SK-N-SH treated with all-trans-retinoic acid at 6 μM for 48 hours (cell line): ENCODE measurements around the gene GCN1.

Experiments used
- ATAC-seq: fragments of 200-7000 bp; cut with Tn5 transposase; 3 replicates; pipeline ENCODE4 v1.9.1; 2020; ENCODE audit warnings: mild to moderate bottlenecking, moderate library complexity
- ARNTL ChIP-seq: fragments of 450-650 bp; formaldehyde crosslinking; IDR thresholded peaks from 2 replicates; pipeline ENCODE4 v1.5.0; 2020; ENCODE audit warnings: low read depth, mild to moderate bottlenecking, moderate library complexity, borderline replicate concordance
- BACH2 ChIP-seq: fragments of 250-450 bp; sonication (Bioruptor Pico); IDR thresholded peaks from 2 replicates; pipeline ENCODE4 v1.9.0; 2021; ENCODE audit warnings: mild to moderate bottlenecking, borderline replicate concordance
- CSDC2 ChIP-seq: fragments of 250-450 bp; sonication (Bioruptor Pico); IDR thresholded peaks from 2 replicates; pipeline ENCODE4 v1.5.0; 2020; ENCODE audit warnings: mild to moderate bottlenecking, moderate library complexity
- CSRNP3 ChIP-seq: fragments of 250-450 bp; sonication (Bioruptor Pico); IDR thresholded peaks from 2 replicates; pipeline ENCODE4 v1.5.1; 2021; ENCODE audit warnings: mild to moderate bottlenecking, moderate library complexity
- ESRRG ChIP-seq: fragments of 250-450 bp; sonication (Bioruptor Pico); IDR thresholded peaks from 2 replicates; pipeline ENCODE4 v1.6.1; 2021; ENCODE audit warnings: mild to moderate bottlenecking
- GLIS3 ChIP-seq: fragments of 250-450 bp; sonication (Bioruptor Pico); IDR thresholded peaks from 2 replicates; pipeline ENCODE4 v1.5.0; 2020; ENCODE audit warnings: mild to moderate bottlenecking, moderate library complexity
- ISL1 ChIP-seq: fragments of 250-450 bp; sonication (Bioruptor Pico); IDR thresholded peaks from 2 replicates; pipeline ENCODE4 v2.1.2; 2022; ENCODE audit warnings: mild to moderate bottlenecking, moderate library complexity
- OSR1 ChIP-seq: fragments of 250-450 bp; sonication (Bioruptor Pico); IDR thresholded peaks from 2 replicates; pipeline ENCODE4 v1.8.0; 2022; ENCODE audit warnings: moderate library complexity, mild to moderate bottlenecking, inconsistent platforms
- PATZ1 ChIP-seq: fragments of 250-450 bp; sonication (Bioruptor Pico); IDR thresholded peaks from 2 replicates; pipeline ENCODE4 v1.8.0; 2020; ENCODE audit warnings: mild to moderate bottlenecking, moderate library complexity, borderline replicate concordance
- POU6F1 ChIP-seq: fragments of 250-450 bp; sonication (Bioruptor Pico); IDR thresholded peaks from 2 replicates; pipeline ENCODE4 v1.8.0; 2021; ENCODE audit warnings: low read depth, mild to moderate bottlenecking, moderate library complexity, borderline replicate concordance
- PPARA ChIP-seq: fragments of 250-450 bp; sonication (Bioruptor Pico); IDR thresholded peaks from 2 replicates; pipeline ENCODE4 v1.5.0; 2020; ENCODE audit warnings: mild to moderate bottlenecking, borderline replicate concordance
- SNAI2 ChIP-seq: fragments of 250-450 bp; sonication (Bioruptor Pico); IDR thresholded peaks from 2 replicates; pipeline ENCODE4 v1.5.0; 2020; ENCODE audit warnings: mild to moderate bottlenecking, moderate library complexity
- TCF4 ChIP-seq: fragments of 250-450 bp; sonication (Bioruptor Pico); IDR thresholded peaks from 2 replicates; pipeline ENCODE4 v1.8.0; 2021; ENCODE audit warnings: mild to moderate bottlenecking, moderate library complexity, borderline replicate concordance
- TOX ChIP-seq: fragments of 250-450 bp; sonication (Bioruptor Pico); IDR thresholded peaks from 2 replicates; pipeline ENCODE4 v1.8.0; 2021; ENCODE audit warnings: mild to moderate bottlenecking, moderate library complexity, borderline replicate concordance
- ZC3H10 ChIP-seq: fragments of 250-450 bp; sonication (Bioruptor Pico); IDR thresholded peaks from 2 replicates; pipeline ENCODE4 v1.5.1; 2021; ENCODE audit warnings: mild to moderate bottlenecking, moderate library complexity
- ZFP3 ChIP-seq: fragments of 250-450 bp; sonication (Bioruptor Pico); IDR thresholded peaks from 2 replicates; pipeline ENCODE4 v1.5.0; 2020; ENCODE audit warnings: mild to moderate bottlenecking, moderate library complexity
- ZFP30 ChIP-seq: fragments of 450-650 bp; formaldehyde crosslinking; IDR thresholded peaks from 2 replicates; pipeline ENCODE4 v1.5.0; 2022; ENCODE audit warnings: mild to moderate bottlenecking, moderate library complexity
- ZNF565 ChIP-seq: fragments of 450-650 bp; formaldehyde crosslinking; conservative IDR thresholded peaks from 2 replicates; pipeline ENCODE4 v1.5.0; 2020; ENCODE audit warnings: low read depth, mild to moderate bottlenecking, moderate library complexity
- ZNF70 ChIP-seq: fragments of 450-650 bp; formaldehyde crosslinking; IDR thresholded peaks from 2 replicates; pipeline ENCODE4 v1.5.0; 2020; ENCODE audit warnings: mild to moderate bottlenecking, moderate library complexity
- ZNF8 ChIP-seq: fragments of 450-650 bp; formaldehyde crosslinking; IDR thresholded peaks from 2 replicates; pipeline ENCODE4 v1.5.0; 2020; ENCODE audit warnings: mild to moderate bottlenecking, moderate library complexity

The GCN1 gene

DNA sequence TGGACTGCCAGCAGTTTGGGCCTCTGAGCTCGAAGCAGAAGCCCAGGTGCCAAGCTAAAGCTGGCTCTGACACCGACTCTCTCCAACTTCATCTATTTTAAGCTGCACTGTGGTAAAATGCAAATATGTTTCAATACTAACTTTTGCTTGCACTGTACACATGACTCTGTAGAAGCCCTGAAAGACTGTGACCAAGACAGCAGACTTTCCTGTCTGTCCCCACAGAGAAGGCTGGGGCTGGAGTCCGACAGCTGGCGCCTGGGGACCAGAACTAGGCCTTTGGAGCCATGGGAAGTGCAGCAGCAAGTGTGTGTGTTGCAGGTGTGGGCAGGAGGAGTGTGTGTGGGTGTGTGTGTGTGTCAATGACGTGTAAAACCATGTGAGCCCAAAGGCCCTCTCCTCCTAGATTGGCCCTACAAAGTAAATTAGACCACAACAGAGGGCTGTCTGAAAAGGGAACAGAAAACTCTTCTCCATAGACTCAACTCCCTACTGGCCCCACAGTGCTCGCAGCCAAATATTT, 61.6 kb downstream of the GCN1 start:
- no peak for TF ChIP-seq SNAI2 (CRISPR knock-in tag)
- TF ChIP-seq ZNF70 (CRISPR knock-in tag): no peak
- TF ChIP-seq ZFP3 (CRISPR knock-in tag): no peak
- TF ChIP-seq POU6F1: no peak
- no peak for TF ChIP-seq PATZ1 (CRISPR knock-in tag)
- no peak for TF ChIP-seq ESRRG (CRISPR knock-in tag)
- no peak for TF ChIP-seq ZNF565
- no peak for TF ChIP-seq TCF4 (CRISPR knock-in tag)
- ATAC-seq: no peak

- TF ChIP-seq SNAI2 (CRISPR knock-in tag): no peak
- no peak for TF ChIP-seq CSDC2 (CRISPR knock-in tag)
- no peak for TF ChIP-seq PATZ1 (CRISPR knock-in tag)
- no peak for TF ChIP-seq CSRNP3 (CRISPR knock-in tag)
- TF ChIP-seq TOX (CRISPR knock-in tag): no peak
- TF ChIP-seq ZNF565: no peak
- ATAC-seq: no peak
Measured at GRCh38 chr12:120132054-120132836, 62.3 kb downstream of the GCN1 start.

DNA sequence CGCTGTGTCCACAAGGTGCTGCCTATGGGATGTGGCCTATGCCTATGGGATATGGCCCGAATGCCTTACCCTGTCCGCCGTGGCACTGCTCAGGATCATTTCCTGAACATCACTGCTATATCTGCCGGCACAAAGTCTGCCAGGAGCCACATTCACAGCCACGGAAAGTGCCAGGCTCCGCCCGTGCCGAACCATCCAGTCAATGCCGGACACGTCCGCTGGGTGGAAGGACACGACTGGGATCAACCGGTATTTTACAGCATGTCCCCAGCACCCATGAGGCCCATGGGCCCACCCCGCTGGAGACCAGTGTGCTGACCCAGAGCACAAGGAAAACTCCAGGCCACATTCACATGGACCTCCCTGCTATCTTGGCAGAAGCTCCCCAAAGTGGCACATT, 63.4 kb downstream of the GCN1 start:
- TF ChIP-seq PPARA: no peak
- TF ChIP-seq ISL1 (CRISPR knock-in tag): no peak
- TF ChIP-seq ZNF8: no peak
- no peak for TF ChIP-seq CSRNP3 (CRISPR knock-in tag)
- TF ChIP-seq TOX (CRISPR knock-in tag): no peak
- TF ChIP-seq ZC3H10: no peak
- no peak for TF ChIP-seq SNAI2 (CRISPR knock-in tag)
- ATAC-seq: no peak

GRCh38 chr12:120130011-120130410, 64.5 kb downstream of the GCN1 start:
- no peak for ATAC-seq
- TF ChIP-seq ZFP3 (CRISPR knock-in tag) (no peak), SNAI2 (CRISPR knock-in tag) (no peak), BACH2 (no peak), ESRRG (CRISPR knock-in tag) (no peak), ZC3H10 (no peak), TCF4 (CRISPR knock-in tag) (no peak), POU6F1 (no peak), OSR1 (no peak), ZNF70 (CRISPR knock-in tag) (no peak), ZFP30 (no peak), PATZ1 (CRISPR knock-in tag) (no peak), CSRNP3 (CRISPR knock-in tag) (no peak), GLIS3 (no peak), ARNTL (CRISPR knock-in tag) (no peak)
